GM19240 (cell line): ENCODE measurements around the gene SNRNP48.

Experiments
- DNase-seq: peaks from one replicate; pipeline ENCODE4 v3.0.0; 2011; ENCODE audit warnings: low spot score; ENCODE audit not compliant: insufficient read length

SNRNP48 gene

DNA sequence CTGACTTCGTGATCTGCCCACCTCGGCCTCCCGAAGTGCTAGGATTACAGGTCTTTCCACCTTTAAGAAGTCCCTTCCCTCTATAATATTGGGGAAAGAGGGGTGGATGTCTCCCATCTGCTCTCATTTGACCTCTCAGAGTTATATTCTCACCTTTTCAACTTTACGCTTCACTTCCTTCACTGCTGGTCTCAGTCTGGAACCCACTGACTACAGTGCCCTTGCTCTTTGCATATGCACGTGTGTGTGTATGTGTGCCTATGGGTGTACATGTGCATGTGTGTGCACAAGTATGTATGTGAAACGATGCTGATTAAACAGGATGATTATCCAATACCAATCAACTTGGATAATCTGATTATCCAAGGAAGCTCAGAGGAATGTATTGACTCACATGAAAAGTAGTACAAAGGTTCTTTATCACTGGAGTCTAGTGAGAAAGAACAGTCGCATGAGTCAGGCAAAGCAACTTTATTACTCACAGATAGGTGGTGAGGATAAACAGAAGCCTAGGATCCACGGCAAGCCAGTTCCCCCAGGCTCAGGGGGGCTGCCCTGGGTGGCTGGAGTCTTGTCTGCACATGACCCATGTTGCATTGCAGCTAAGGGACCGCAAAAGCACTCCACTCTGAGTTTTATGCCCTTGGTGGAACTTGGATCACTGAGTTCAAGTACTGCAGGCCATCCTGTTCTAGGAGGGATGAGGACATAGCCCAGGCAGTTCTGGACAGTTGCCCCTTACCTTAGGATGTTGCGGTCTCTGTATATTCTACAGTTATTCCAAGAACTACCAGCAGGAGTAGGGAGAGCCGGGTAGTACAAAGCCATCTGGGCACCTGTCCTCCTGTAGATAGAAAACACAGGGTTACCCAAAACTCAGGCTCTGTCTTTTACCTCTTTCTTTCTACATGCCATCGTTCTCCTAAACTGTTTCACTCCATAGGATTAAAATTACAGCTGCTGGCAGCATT lies 50.9 kb downstream of the SNRNP48 start:
- no peak for DNase-seq

DNA sequence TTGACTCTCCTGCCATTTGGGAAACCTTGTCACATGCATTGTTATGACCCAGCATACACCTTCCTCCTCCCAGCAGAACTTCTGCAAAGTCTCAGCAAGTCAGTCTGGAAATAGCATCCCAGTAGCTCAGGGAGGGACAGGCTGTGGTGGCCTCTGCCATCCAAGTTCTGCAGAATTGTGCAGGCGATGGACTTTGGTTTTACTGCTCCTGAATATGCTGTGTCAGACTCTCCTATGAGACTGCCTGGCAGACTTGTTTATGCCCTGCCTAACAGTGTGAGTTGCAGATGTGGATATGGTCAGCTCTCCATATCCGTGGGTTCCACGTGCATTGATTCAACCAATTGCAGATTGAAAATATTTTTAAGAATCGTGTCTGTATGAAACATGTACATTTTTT lies 52.8 kb downstream of the SNRNP48 start:
- DNase-seq: no peak

DNA sequence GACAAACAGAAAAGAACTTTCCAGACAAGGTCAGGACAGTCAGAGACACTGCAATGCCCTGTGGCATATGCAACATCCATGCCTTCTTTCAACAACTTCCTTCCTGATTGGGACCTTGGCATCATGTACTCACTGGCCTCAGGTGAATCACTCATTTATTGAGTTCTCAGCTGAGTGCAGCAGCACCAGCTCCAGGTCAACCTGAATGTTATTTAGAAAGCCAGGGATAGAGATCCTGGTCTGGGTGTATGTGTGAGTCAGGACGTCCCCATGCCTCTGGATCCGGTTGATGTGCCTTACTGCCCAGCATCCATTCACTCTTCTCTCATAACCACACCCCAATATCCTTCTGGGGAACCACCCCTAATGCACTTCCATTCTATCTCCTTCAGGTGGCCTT lies 54.4 kb downstream of the SNRNP48 start:
- no peak for DNase-seq

DNA sequence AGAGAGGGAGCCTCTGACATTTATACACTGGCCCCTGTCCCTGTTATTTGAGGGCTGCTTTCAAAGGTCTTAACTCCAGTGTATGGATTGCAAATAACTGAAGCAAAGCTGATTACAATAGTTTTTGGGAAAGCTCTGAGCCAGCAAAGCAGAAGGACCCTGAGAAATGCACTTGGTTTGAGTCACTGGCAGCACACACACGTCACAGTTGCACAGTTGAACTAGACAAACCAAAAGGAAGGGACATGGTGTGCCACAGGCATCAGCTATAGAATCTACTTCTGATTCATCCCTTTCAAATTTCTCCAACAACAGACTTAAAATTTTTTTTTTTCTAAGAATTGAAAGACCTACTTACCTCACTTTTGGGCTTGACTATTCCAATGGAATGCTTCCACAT lies 56.4 kb downstream of the SNRNP48 start:
- no peak for DNase-seq

DNA sequence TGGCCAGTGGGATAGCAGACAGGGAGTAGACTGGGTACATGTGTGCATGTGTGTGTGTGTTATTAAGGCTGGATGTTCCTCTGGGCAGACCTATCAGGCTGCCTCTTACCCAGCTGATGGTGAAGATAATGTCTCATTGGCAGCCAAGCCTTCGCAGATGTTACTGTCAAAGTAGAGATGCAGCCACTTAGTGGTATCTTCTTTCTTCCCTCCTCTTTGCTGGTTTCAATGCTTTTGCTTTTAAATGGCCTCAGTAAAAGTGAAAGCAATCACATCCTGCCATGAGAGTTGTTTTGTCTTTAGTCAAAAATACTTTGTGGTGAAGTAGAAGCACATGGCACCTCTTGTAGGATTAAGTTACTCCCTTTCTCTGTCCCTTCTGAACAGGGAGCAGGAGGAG lies 57.5 kb downstream of the SNRNP48 start:
- peak; percentile 7 for DNase-seq

DNA sequence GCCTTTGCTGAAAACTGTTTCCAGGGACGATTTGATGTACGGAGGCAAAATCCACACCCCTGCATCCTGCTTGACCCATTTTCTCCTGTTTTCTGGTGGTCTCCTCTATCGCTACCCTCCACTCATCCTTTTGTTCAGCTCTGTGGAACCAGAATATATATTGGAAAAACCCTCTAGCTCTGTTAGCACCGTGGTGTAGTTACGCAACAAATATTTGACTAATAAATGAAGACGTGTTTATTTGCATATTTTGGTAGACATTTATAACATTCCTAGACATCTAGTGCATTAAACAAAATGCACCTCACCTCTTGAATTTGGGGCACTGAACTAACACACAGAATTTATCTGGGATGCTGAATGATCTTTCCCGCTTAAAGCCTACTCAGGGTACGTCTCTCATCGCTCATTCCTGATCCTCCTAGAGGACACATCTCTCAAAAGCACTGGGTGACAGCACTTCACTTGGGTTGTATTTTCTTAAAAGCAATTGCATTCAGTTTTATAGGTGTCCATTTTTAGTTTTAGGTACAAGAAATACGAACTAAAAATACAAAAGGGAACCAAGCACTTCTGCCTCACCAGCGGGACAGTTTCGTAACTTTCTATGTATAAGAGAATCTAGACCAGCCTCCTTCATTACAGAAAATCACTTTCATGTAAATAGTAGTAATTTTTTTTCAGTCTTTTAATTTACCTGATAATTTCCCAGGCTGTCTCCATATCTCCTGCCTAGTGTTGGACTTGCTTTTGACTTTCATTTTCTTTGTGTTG lies 59.2 kb downstream of the SNRNP48 start:
- DNase-seq: no peak

DNA sequence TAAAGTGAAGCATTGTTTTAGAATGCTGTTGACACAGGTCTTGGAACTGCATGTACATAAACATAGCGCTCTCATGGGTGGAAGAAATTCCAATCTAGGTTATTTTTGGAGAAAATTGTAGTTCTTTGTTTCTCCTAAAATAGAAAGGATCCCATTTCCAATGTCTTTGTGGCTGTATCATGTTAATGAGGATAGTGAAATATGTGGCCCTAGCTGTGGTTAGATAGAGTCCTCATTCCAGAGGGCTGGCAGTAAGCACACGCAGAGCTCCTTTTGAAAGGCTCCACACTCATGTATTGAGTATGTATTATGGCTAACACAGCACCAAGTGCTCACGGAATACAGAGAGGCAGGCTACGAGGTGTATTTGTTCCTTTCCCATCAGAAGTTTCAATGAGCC lies 60.9 kb downstream of the SNRNP48 start:
- DNase-seq: no peak

DNA sequence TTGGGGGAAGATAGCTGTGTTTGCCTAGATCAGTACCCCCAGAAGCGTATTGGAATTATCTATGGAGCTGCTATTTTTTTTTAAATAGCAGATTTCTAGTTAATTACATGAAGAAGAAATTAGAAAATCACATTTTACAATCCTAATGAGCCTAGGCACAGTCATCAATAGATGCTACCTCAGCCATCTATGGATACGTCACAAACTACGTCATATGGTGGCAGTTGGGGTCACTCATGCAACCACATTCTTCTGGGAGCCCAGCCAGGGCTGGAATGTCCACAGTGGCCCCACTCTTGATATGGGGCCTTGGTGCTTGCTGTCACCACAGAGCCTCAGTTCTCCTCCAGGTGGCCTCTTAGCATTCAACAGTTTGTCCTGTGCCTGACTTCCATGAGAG lies 63.0 kb downstream of the SNRNP48 start:
- no peak for DNase-seq

DNA sequence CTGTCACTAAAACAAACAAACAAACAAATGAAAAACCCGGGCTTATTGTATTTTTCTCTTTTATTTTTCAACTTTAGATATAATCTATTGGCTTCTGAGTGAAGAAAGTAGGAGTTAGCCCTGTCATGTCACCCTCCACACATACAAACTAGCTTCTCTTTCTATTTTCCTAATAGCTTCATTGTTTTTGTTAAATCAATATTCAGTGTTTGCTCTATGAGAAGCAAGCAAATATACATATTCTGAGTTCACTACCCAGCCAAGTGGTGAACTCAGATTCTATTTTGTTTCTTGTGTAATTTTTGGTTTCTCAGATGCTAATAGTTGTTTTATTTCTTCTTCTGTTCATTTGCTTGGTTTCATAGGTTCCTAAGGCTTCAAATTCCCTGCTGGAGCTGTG lies 66.4 kb downstream of the SNRNP48 start:
- no peak for DNase-seq

DNA sequence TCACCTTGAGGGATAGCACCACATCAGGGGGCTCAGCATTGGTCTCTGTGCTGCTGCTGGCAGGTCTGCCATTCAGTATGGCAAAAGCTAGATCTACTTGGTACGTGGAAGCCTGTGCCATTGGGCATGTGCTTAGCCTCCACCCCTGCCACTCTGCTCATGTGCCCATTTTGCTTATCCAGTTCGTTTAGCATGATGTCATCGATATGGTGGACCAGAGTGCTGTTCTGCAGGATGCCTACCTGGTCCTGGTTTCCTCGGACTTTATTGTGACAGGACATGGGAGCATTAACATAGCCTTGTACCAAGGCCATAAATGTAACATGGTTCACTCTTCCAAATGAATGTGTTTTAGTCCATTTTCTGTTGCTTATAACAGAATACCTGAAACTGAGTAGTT lies 68.5 kb downstream of the SNRNP48 start:
- DNase-seq: no peak

DNA sequence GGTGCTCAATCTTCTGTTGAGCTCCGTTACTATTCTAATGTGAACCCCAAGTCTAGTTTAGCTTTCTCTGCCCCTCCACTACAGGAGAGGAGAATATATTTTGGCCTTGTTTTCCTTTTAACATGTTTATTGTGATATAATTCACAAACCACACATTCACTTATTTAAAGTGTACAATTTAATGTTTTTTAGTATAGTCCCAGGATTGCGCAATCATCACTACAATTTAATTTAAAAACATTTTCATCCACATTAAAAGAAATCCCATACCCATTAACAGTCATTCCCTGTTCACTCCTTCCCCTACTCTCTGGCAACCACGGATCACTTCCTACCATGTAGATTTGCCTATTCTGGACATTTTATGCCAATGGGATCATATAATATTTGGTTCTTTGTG lies 71.4 kb downstream of the SNRNP48 start:
- DNase-seq: no peak
